ENCODE measurements around the gene CCDC85C. TPM values are rescaled to one million over a fixed set of nuclear protein-coding genes. Genes with fewer than 3 reads are reported as not detected.

CCDC85C gene
- total RNA-seq, 2 donors from 2014 or later, result 35.1 to 47.2 TPM

- Histone ChIP-seq H3K27ac (no peak overlapping the region), H3K4me1 (replicated peaks) (no peaks in the 10 kb centered on the region), H3K27me3 (replicated peaks; ENCODE audit: insufficient read depth) (no peaks in the 10 kb centered on the region), H3K4me3 (no peak overlapping the region), H3K9me3 (no peaks in the 10 kb centered on the region), H3K36me3 (no peaks in the 10 kb centered on the region)
- TF ChIP-seq POLR2AphosphoS5 (IDR thresholded peaks at IDR 0.05) (no peak), POLR2A (IDR thresholded peaks at IDR 0.05) (no peak), CTCF (IDR thresholded peaks at IDR 0.05) (no peak)
- 78% methylated on average over 8 of the region's 8 CpGs for WGBS
- intact Hi-C loops (cut with DNase I), result no loop called here
- no peak for DNase-seq (ENCODE audit: low spot score)
Observed at GRCh38 chr14:99649219-99649618, 45.2 kb upstream of the CCDC85C start.

DNA sequence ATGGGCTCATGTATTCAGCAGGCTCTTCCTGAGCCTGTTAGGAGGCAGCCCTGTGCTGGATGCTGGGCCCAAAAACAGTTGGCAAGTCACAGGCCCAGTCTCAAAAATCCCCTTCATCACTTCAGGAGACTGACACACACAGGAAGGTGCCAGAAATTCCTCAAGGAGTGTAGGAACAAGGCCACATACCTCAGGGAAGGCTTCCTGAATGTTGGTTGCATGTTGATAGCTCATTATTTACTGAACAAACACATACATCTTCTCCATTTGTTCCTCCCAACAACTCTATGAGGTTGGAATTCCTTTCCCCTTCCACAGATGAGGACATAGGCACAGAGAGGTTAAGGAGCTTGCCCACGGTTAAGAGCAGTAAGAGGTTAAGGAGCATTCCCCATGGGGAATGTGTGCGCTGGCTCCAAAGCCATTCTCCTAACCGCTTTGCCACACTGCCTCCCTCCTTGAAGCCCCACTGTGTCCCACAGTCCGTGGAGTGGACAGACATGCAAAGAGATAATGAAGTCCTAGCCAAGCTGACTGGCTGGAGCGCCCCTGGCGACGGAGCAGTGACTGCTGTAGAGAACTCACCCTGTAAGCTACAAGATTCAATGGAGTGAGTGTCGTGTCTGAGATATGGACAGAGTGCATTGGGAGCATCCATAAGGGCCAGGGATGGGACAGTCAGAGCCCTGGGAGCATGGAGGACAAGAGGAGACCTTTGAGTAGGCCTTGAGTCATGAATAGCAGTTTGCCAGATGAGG is 44.2 kb upstream of the CCDC85C start:
- no peaks in the 10 kb centered on the region for H3K27me3 ChIP-seq (replicated peaks; ENCODE audit: insufficient read depth)
- TF ChIP-seq POLR2AphosphoS5 (IDR thresholded peaks at IDR 0.05), result no peak
- TF ChIP-seq POLR2A (IDR thresholded peaks at IDR 0.05), result no peak
- TF ChIP-seq CTCF (IDR thresholded peaks at IDR 0.05), result no peak
- no peaks in the 10 kb centered on the region for H3K4me1 ChIP-seq (replicated peaks)
- intact Hi-C loops (cut with DNase I), result no loop called here
- WGBS, result 92% methylated on average over 8 of the region's 8 CpGs
- no peak for DNase-seq (ENCODE audit: low spot score)
- no peaks in the 10 kb centered on the region for H3K9me3 ChIP-seq
- H3K4me3 ChIP-seq, result no peak overlapping the region
- no peak overlapping the region for H3K27ac ChIP-seq
- H3K36me3 ChIP-seq, result no peaks in the 10 kb centered on the region

- no peaks in the 10 kb centered on the region for H3K36me3 ChIP-seq
- H3K4me3 ChIP-seq, result no peak overlapping the region
- 71% methylated on average over 7 of the region's 7 CpGs for WGBS
- no peak overlapping the region for H3K27ac ChIP-seq
- H3K9me3 ChIP-seq, result no peaks in the 10 kb centered on the region
- no peaks in the 10 kb centered on the region for H3K27me3 ChIP-seq (replicated peaks; ENCODE audit: insufficient read depth)
- no peak for DNase-seq (ENCODE audit: low spot score)
- TF ChIP-seq CTCF (IDR thresholded peaks at IDR 0.05), result no peak
- TF ChIP-seq POLR2A (IDR thresholded peaks at IDR 0.05), result no peak
- no peak for TF ChIP-seq POLR2AphosphoS5 (IDR thresholded peaks at IDR 0.05)
- intact Hi-C loops (cut with DNase I), result no loop called here
- no peaks in the 10 kb centered on the region for H3K4me1 ChIP-seq (replicated peaks)
Observed at GRCh38 chr14:99647411-99647810, 43.4 kb upstream of the CCDC85C start.

GRCh38 chr14:99645545-99646505 is 41.8 kb upstream of the CCDC85C start:
- 46% methylated on average over 25 of the region's 32 CpGs for WGBS
- intact Hi-C loops (cut with DNase I), result no loop called here
- H3K4me3 ChIP-seq, result peak overlapping the region; percentile 20 to 38
- no peaks in the 10 kb centered on the region for H3K4me1 ChIP-seq (replicated peaks)
- no peak overlapping the region for H3K27ac ChIP-seq
- H3K36me3 ChIP-seq, result no peaks in the 10 kb centered on the region
- no peaks in the 10 kb centered on the region for H3K9me3 ChIP-seq
- TF ChIP-seq POLR2AphosphoS5 (IDR thresholded peaks at IDR 0.05) (no peak), POLR2A (IDR thresholded peaks at IDR 0.05) (no peak), CTCF (IDR thresholded peaks at IDR 0.05) (no peak)
- no peaks in the 10 kb centered on the region for H3K27me3 ChIP-seq (replicated peaks; ENCODE audit: insufficient read depth)
- DNase-seq (ENCODE audit: low spot score), result no peak

Data from prostate gland (tissue), 2 donors.